NAMALWA (cell line): Measurements from ENCODE around the gene NVL.

Experiments used
- DNase-seq: peaks from one replicate; pipeline ENCODE4 v3.0.0-alpha.2; 2015; ENCODE audit warnings: low spot score

NVL gene

GRCh38 chr1:224196813-224197600 lies 133.0 kb downstream of the NVL start:
- no peak for DNase-seq

GRCh38 chr1:224193319-224193966 lies 136.5 kb downstream of the NVL start:
- no peak for DNase-seq

- no peak for DNase-seq
Observed at GRCh38 chr1:224192082-224192788, 137.7 kb downstream of the NVL start.

GRCh38 chr1:224189561-224189960 lies 140.4 kb downstream of the NVL start:
- DNase-seq: no peak

GRCh38 chr1:224188286-224188685 lies 141.7 kb downstream of the NVL start:
- no peak for DNase-seq

- DNase-seq: no peak
Observed at GRCh38 chr1:224185208-224185607, 144.8 kb downstream of the NVL start.

- DNase-seq: peak; percentile 65
Observed at GRCh38 chr1:224183591-224184312, 146.2 kb downstream of the NVL start.

GRCh38 chr1:224182866-224183590 lies 146.9 kb downstream of the NVL start, which contains the start of gene DEGS1:
DEGS1 (plus strand) TSS chr1:224183240; CDS start chr1:224183337, 97 bp downstream.
- DNase-seq: peak; percentile 92

- DNase-seq: no peak
Observed at GRCh38 chr1:224182057-224182865, 147.7 kb downstream of the NVL start.

- DNase-seq: no peak
Observed at GRCh38 chr1:224181453-224181810, 148.5 kb downstream of the NVL start.

GRCh38 chr1:224180783-224181452 lies 149.1 kb downstream of the NVL start:
- no peak for DNase-seq

GRCh38 chr1:224178894-224179293 lies 151.1 kb downstream of the NVL start:
- DNase-seq: no peak

GRCh38 chr1:224177356-224177999 lies 152.5 kb downstream of the NVL start:
- DNase-seq: no peak
